Esophagus squamous epithelium (tissue), 5 donors: ENCODE data around the gene IFT20. TPM values are rescaled to one million over a fixed set of nuclear protein-coding genes. Genes with fewer than 3 reads are reported as not detected.

Experiments used
- DNase-seq: peaks from one replicate; lab custom pipeline; 2025; lab: John Stamatoyannopoulos, UW
- H3K27ac ChIP-seq, 4 donors: fragments of 200-600 bp; sonication (generic); one replicate each; pipeline ENCODE4 v1.5.1; 2016 to 2019; ENCODE audit warnings: mild to moderate bottlenecking in 1 of 4
- H3K27me3 ChIP-seq, 4 donors: fragments of 200-600 bp; sonication (generic); 1 replicate in 3 of 4; 2 replicates in 1 of 4; pipeline versions ENCODE4 v1.5.1 to v1.6.0; 2017 to 2021; ENCODE audit warnings: antibody characterized with exemption in 1 of 4
- H3K36me3 ChIP-seq, 3 donors: fragments of 200-600 bp; sonication (generic); one replicate each; pipeline ENCODE4 v1.5.1; 2016 to 2019
- H3K4me1 ChIP-seq, 3 donors: fragments of 200-600 bp; sonication (generic); one replicate each; pipeline ENCODE4 v1.5.1; 2017 to 2019
- H3K4me3 ChIP-seq, 4 donors: fragments of 200-600 bp; sonication (generic); 1 replicate in 3 of 4; 2 replicates in 1 of 4; pipeline ENCODE4 v1.5.1; 2016 to 2019; ENCODE audit warnings: mild to moderate bottlenecking in 2 of 4, moderate library complexity in 1 of 4
- H3K9me3 ChIP-seq, 3 donors: fragments of 200-600 bp; sonication (generic); one replicate each; pipeline ENCODE4 v1.5.1; 2016 to 2019
- POLR2A ChIP-seq, 4 donors: fragments of 450-650 bp; IDR thresholded peaks; one replicate each; pipeline ENCODE4 v1.6.1; 2017; ENCODE audit warnings: antibody characterized with exemption in 4 of 4, mild to moderate bottlenecking in 4 of 4, moderate library complexity in 3 of 4
- WGBS, 2 donors: methylation state at CpG; one replicate each; pipeline ENCODE4 v1.1.5; 2018; 5-methylcytosine and 5-hydroxymethylcytosine counted together
- intact Hi-C: fragments of 100-400 bp; cut with DNase I; formaldehyde crosslinking; loops from one replicate; pipeline ENCODE4 v1.15.0; 2022
- total RNA-seq, 4 donors: library from RNA; depleted of rRNA; stranded (reverse); fragments of >200 nt; gene quantifications; one replicate each; pipeline ENCODE4 v1.1.0, GENCODE V29; 2016
- TF ChIP-seq, protein P1 (sequence below), 6 experiments: fragments of 450-650 bp in 4 of 6; fragments of 200-600 bp in 2 of 6; sonication (generic) in 2 of 6; IDR thresholded peaks; one replicate each; pipeline ENCODE4 v1.5.1; 2016 to 2019; ENCODE audit warnings: antibody characterized with exemption in 6 of 6, mild to moderate bottlenecking in 4 of 6, moderate library complexity in 4 of 6
- donor health status: DM: yes; HTN: yes; CAD: no.

Gene IFT20
- total RNA-seq, 4 donors from 2014 or later: 8.5 to 31.5 (median 17.1) TPM

GRCh38 chr17:28319598-28319935 is 15.7 kb downstream of the IFT20 start:
- H3K36me3 ChIP-seq: no peaks in the 10 kb centered on the region
- 0 to 4% methylated on average over 5 to 7 of the region's 7 CpGs for WGBS, 2 donors
- peaks cover 8 to 28% (median 15%) of the 10 kb centered on the region in 3 donors for H3K4me1 ChIP-seq
- no peak for TF ChIP-seq POLR2A (IDR thresholded peaks at IDR 0.05)
- no peaks in the 10 kb centered on the region for H3K27me3 ChIP-seq
- H3K9me3 ChIP-seq: no peaks in the 10 kb centered on the region
- H3K27ac ChIP-seq: peak overlapping the region; percentile 60 to 84 (median 64)
- no peak for DNase-seq
- intact Hi-C loops: no loop called here
- peak overlapping the region; percentile 60 to 80 (median 68) for H3K4me3 ChIP-seq

DNA sequence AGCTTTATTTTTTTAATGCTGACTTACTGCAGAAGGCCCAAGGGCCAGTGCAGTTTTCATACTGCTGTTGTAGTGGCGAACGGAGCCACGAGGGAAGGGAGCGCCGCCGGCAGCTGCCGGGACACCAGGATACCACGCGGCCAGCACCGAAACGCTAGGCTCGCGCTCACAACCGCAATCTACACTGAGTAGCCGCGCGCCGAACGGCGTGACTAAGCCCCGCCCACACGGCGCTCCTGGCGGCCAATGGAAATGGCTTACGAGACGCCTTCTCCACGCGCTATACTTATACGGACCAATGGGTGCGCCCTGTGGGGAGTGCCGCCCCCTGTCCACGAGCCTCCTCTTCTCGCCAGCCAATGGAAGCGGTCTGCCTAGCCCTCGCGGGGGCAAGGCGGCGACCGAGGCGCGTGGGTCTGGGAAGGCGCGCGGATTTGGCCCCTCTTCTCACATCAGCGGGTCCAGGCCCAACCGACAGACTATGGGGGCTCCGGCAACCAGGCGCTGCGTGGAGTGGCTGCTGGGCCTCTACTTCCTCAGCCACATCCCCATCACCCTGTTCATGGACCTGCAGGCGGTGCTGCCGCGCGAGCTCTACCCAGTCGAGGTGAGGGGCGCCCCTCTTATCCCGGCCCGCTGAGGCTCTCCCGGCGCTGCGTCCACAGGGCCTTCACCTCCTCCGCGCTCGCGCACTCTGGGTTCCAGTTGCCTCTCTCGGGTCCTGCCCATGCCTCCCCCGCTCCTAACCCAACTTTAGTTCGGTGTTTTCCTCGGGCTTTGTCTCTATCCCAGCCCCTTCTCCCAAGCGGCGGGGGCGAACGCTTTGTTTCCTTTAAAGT is 16.3 kb downstream of the IFT20 start, which contains the start of gene TMEM97:
TSS of gene TMEM97 (plus strand) at position 442 of the 839 bp plus-strand sequence. CDS start at position 482, 40 bp downstream.
- intact Hi-C loops: no loop called here
- Histone ChIP-seq H3K4me3 (peak within 1 kb of the TSS; percentile 60 to 80 (median 68)), H3K27me3 (no peaks in the 10 kb centered on the region), H3K27ac (peak within 1 kb of the TSS; percentile 60 to 84 (median 64)), H3K36me3 (no peaks in the 10 kb centered on the region), H3K4me1 (peaks cover 8 to 28% (median 15%) of the 10 kb centered on the region in 3 donors), H3K9me3 (no peaks in the 10 kb centered on the region)
- 0% methylated on average over 42 to 43 of the region's 72 CpGs for WGBS, 2 donors
- DNase-seq: peak; percentile 70
- TF ChIP-seq POLR2A (IDR thresholded peaks at IDR 0.05): no peak
- TF ChIP-seq, protein P1, sequence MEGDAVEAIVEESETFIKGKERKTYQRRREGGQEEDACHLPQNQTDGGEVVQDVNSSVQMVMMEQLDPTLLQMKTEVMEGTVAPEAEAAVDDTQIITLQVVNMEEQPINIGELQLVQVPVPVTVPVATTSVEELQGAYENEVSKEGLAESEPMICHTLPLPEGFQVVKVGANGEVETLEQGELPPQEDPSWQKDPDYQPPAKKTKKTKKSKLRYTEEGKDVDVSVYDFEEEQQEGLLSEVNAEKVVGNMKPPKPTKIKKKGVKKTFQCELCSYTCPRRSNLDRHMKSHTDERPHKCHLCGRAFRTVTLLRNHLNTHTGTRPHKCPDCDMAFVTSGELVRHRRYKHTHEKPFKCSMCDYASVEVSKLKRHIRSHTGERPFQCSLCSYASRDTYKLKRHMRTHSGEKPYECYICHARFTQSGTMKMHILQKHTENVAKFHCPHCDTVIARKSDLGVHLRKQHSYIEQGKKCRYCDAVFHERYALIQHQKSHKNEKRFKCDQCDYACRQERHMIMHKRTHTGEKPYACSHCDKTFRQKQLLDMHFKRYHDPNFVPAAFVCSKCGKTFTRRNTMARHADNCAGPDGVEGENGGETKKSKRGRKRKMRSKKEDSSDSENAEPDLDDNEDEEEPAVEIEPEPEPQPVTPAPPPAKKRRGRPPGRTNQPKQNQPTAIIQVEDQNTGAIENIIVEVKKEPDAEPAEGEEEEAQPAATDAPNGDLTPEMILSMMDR (IDR thresholded peaks at IDR 0.05): peak in 3 of 6 experiments; percentile 13 to 21 (median 14)

- Histone ChIP-seq H3K36me3 (no peaks in the 10 kb centered on the region), H3K9me3 (no peaks in the 10 kb centered on the region), H3K4me3 (peak overlapping the region; percentile 60 to 80 (median 68)), H3K4me1 (peaks cover 8 to 28% (median 15%) of the 10 kb centered on the region in 3 donors), H3K27me3 (no peaks in the 10 kb centered on the region), H3K27ac (peak overlapping the region in 1 of 4 donors; percentile 84)
- intact Hi-C loops: no loop called here
- no peak for DNase-seq
- no peak for TF ChIP-seq POLR2A (IDR thresholded peaks at IDR 0.05)
- TF ChIP-seq, protein P1 (IDR thresholded peaks at IDR 0.05): no peak
- 28 to 35% methylated on average over 20 to 24 of the region's 40 CpGs for WGBS, 2 donors
These were observed 17.1 kb downstream of the IFT20 start for GRCh38 chr17:28317966-28318758.

GRCh38 chr17:28317099-28317965 is 17.9 kb downstream of the IFT20 start:
- Histone ChIP-seq H3K27ac (no peak overlapping the region), H3K27me3 (no peaks in the 10 kb centered on the region), H3K4me1 (peaks cover 8 to 28% (median 15%) of the 10 kb centered on the region in 3 donors), H3K36me3 (no peaks in the 10 kb centered on the region), H3K9me3 (no peaks in the 10 kb centered on the region), H3K4me3 (no peak overlapping the region)
- 82 to 83% methylated on average over 18 to 21 of the region's 21 CpGs for WGBS, 2 donors
- no peak for DNase-seq
- intact Hi-C loops: no loop called here
- TF ChIP-seq, protein P1 (IDR thresholded peaks at IDR 0.05): no peak
- TF ChIP-seq POLR2A (IDR thresholded peaks at IDR 0.05): no peak
